ENCODE results near the gene CLEC14A.

- TF ChIP-seq CTCF (IDR thresholded peaks at IDR 0.05) (no peak), POLR2A (IDR thresholded peaks at IDR 0.05) (no peak)
Observed at GRCh38 chr14:38226366-38226765, 29.5 kb downstream of the CLEC14A start.

All from Peyer's patch (tissue), 4 donors.